Measurements from ENCODE around the gene MRPS6. TPM values are rescaled to one million over a fixed set of nuclear protein-coding genes. Genes with fewer than 3 reads are reported as not detected.

The MRPS6 gene
- total and polyA plus RNA-seq, 2 of the 13 experiments (the other 11 are each of a cell fraction or from before 2014, with no cell fraction given), result 14.2 to 26.9 TPM

DNA sequence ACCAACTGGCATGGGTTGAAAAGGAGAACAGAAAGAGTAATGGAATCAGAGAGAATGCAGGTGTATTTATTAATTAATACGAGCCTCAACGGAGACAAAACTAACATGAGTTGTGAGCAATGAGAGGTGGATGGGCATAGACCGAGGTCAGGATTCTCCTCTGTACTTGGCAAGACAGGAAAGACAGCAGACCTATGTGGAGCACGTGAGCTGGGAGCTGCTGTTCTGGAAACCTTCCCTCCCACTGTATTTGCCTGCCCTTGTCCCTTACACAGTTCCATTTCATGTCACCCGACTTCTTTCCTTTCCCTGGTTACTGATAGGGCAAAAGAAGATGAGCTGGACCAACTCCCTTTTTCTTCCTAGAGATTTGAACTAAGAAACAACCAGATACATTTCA, 110.9 kb downstream of the MRPS6 start:
- FAIRE-seq (no peak), ATAC-seq (no peak), DNase-seq (ENCODE audit: low spot score) (no peak)
- Histone ChIP-seq H3K4me2 (ENCODE audit: low read depth, low read length) (no peak overlapping the region), H3K27ac (ENCODE audit: extremely low read length, insufficient read depth, low read length) (no peak overlapping the region), H3K9ac (ENCODE audit: insufficient read depth, low read depth, low read length) (no peak overlapping the region), H3K4me1 (ENCODE audit: insufficient read depth, low read length) (peaks cover 60% of the 10 kb centered on the region), H3K4me3 (replicated peaks in 1 of 3; ENCODE audit: insufficient read depth in 1 of 3, low read depth in 2 of 3, low read length in 3 of 3) (no peak overlapping the region), H3K79me2 (ENCODE audit: insufficient read depth, low read length) (no peaks in the 10 kb centered on the region), H4K20me1 (ENCODE audit: insufficient read depth, low read length) (no peaks in the 10 kb centered on the region), H3K36me3 (replicated peaks in 1 of 2; ENCODE audit: control insufficient read depth in 1 of 2, insufficient read depth in 2 of 2, low read length in 2 of 2) (no peaks in the 10 kb centered on the region), H3K27me3 (ENCODE audit: control insufficient read depth in 1 of 2, insufficient read depth in 2 of 2, low read length in 2 of 2) (no peaks in the 10 kb centered on the region), H3K9me3 (ENCODE audit: low read length) (no peaks in the 10 kb centered on the region), H2AFZ (ENCODE audit: low read length) (no peak overlapping the region)
- intact Hi-C loops (cut with micrococcal nuclease; ENCODE audit: unreplicated experiment), result no loop called here
- ChIA-PET POLR2A (no interaction called here), CTCF (ENCODE audit: low intra/inter-chr PET ratio, low total read pairs) (no interaction called here)
- WGBS (ENCODE audit: low lambda C conversion rate), result 62% methylated on average over 5 of the region's 5 CpGs
- in situ Hi-C loops (cut with HindIII; ENCODE audit: extremely low pct_ligation_motif_present, low pct_unique_long_range_greater_than_20kb), result no loop called here
- no TSS peak for BruUV-seq (replicated peaks)
- TF ChIP-seq, protein P1, sequence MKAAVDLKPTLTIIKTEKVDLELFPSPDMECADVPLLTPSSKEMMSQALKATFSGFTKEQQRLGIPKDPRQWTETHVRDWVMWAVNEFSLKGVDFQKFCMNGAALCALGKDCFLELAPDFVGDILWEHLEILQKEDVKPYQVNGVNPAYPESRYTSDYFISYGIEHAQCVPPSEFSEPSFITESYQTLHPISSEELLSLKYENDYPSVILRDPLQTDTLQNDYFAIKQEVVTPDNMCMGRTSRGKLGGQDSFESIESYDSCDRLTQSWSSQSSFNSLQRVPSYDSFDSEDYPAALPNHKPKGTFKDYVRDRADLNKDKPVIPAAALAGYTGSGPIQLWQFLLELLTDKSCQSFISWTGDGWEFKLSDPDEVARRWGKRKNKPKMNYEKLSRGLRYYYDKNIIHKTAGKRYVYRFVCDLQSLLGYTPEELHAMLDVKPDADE (CRISPR knock-in tag; IDR thresholded peaks at IDR 0.05), result no peak
- no peak for TF ChIP-seq TGIF2 (CRISPR knock-in tag; IDR thresholded peaks at IDR 0.05)
- TF ChIP-seq, protein P2, sequence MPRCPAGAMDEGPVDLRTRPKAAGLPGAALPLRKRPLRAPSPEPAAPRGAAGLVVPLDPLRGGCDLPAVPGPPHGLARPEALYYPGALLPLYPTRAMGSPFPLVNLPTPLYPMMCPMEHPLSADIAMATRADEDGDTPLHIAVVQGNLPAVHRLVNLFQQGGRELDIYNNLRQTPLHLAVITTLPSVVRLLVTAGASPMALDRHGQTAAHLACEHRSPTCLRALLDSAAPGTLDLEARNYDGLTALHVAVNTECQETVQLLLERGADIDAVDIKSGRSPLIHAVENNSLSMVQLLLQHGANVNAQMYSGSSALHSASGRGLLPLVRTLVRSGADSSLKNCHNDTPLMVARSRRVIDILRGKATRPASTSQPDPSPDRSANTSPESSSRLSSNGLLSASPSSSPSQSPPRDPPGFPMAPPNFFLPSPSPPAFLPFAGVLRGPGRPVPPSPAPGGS (CRISPR knock-in tag; IDR thresholded peaks at IDR 0.05), result no peak
- no peak for TF ChIP-seq ZBTB20 (CRISPR knock-in tag; IDR thresholded peaks at IDR 0.05; ENCODE audit: borderline replicate concordance, low read depth)
- TF ChIP-seq SPEN (CRISPR knock-in tag; IDR thresholded peaks at IDR 0.05; ENCODE audit: low read depth), result no peak
- TF ChIP-seq GATAD1 (CRISPR knock-in tag; IDR thresholded peaks at IDR 0.05), result no peak
- TF ChIP-seq ZNF737 (CRISPR knock-in tag; IDR thresholded peaks at IDR 0.05; ENCODE audit: borderline replicate concordance), result no peak
- no peak for TF ChIP-seq NR0B2 (CRISPR knock-in tag; IDR thresholded peaks at IDR 0.05)
- no peak for TF ChIP-seq ZBTB49 (CRISPR knock-in tag; IDR thresholded peaks at IDR 0.05; ENCODE audit: borderline replicate concordance)
- TF ChIP-seq, protein P3, sequence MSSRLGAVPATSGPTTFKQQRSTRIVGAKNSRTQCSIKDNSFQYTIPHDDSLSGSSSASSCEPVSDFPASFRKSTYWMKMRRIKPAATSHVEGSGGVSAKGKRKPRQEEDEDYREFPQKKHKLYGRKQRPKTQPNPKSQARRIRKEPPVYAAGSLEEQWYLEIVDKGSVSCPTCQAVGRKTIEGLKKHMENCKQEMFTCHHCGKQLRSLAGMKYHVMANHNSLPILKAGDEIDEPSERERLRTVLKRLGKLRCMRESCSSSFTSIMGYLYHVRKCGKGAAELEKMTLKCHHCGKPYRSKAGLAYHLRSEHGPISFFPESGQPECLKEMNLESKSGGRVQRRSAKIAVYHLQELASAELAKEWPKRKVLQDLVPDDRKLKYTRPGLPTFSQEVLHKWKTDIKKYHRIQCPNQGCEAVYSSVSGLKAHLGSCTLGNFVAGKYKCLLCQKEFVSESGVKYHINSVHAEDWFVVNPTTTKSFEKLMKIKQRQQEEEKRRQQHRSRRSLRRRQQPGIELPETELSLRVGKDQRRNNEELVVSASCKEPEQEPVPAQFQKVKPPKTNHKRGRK (CRISPR knock-in tag; IDR thresholded peaks at IDR 0.05), result no peak
- TF ChIP-seq SETDB1 (CRISPR knock-in tag; IDR thresholded peaks at IDR 0.05; ENCODE audit: borderline replicate concordance), result no peak
- TF ChIP-seq, protein P4, sequence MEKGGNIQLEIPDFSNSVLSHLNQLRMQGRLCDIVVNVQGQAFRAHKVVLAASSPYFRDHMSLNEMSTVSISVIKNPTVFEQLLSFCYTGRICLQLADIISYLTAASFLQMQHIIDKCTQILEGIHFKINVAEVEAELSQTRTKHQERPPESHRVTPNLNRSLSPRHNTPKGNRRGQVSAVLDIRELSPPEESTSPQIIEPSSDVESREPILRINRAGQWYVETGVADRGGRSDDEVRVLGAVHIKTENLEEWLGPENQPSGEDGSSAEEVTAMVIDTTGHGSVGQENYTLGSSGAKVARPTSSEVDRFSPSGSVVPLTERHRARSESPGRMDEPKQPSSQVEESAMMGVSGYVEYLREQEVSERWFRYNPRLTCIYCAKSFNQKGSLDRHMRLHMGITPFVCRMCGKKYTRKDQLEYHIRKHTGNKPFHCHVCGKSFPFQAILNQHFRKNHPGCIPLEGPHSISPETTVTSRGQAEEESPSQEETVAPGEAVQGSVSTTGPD (CRISPR knock-in tag; IDR thresholded peaks at IDR 0.05), result no peak
- no peak for TF ChIP-seq CBX2 (IDR thresholded peaks at IDR 0.05; ENCODE audit: low read depth, low read length)
- no peak for TF ChIP-seq CBX2 (CRISPR knock-in tag; IDR thresholded peaks at IDR 0.05; ENCODE audit: low read depth)
- TF ChIP-seq NAIF1 (CRISPR knock-in tag; IDR thresholded peaks at IDR 0.05; ENCODE audit: borderline replicate concordance), result no peak
- no peak for TF ChIP-seq ZNF136 (CRISPR knock-in tag; IDR thresholded peaks at IDR 0.05; ENCODE audit: low read depth)
- TF ChIP-seq GPN1 (CRISPR knock-in tag; IDR thresholded peaks at IDR 0.05; ENCODE audit: borderline replicate concordance), result no peak

All from HepG2 (cell line).